Measurements from ENCODE around the gene RER1.

DNA sequence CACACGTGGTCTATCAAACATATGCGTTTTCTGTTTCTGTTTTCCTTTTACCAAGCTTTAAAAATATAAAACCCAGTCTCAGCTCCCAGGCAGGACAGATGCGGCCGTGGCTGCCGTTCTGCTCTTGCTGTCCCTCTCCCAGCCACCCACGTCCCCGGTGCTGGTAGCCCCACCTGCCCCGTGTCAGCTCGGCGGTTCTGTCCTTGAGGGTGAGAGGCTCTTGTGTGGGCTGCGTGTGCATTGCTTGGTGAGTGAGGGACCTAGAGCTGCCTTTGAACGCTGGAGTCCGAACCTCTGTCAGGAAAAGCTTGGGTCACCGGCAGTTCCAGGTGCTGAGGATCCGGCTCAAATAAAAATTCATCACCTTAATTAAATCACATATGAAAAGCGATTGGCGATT is 4.4 kb downstream of the RER1 start:
- TF ChIP-seq, protein P1, sequence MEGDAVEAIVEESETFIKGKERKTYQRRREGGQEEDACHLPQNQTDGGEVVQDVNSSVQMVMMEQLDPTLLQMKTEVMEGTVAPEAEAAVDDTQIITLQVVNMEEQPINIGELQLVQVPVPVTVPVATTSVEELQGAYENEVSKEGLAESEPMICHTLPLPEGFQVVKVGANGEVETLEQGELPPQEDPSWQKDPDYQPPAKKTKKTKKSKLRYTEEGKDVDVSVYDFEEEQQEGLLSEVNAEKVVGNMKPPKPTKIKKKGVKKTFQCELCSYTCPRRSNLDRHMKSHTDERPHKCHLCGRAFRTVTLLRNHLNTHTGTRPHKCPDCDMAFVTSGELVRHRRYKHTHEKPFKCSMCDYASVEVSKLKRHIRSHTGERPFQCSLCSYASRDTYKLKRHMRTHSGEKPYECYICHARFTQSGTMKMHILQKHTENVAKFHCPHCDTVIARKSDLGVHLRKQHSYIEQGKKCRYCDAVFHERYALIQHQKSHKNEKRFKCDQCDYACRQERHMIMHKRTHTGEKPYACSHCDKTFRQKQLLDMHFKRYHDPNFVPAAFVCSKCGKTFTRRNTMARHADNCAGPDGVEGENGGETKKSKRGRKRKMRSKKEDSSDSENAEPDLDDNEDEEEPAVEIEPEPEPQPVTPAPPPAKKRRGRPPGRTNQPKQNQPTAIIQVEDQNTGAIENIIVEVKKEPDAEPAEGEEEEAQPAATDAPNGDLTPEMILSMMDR (IDR thresholded peaks at IDR 0.05), result no peak
- no peak for TF ChIP-seq POLR2A (IDR thresholded peaks at IDR 0.05)
- no peak for TF ChIP-seq EP300 (IDR thresholded peaks at IDR 0.05)
